ENCODE measurements around the gene EXTL1. TPM values are rescaled to one million over a fixed set of nuclear protein-coding genes. Genes with fewer than 3 reads are reported as not detected.

EXTL1 gene
- total and polyA plus RNA-seq, 10 of the 15 experiments (the other 5 are each of a cell fraction or from before 2014, with no cell fraction given): not detected

DNA sequence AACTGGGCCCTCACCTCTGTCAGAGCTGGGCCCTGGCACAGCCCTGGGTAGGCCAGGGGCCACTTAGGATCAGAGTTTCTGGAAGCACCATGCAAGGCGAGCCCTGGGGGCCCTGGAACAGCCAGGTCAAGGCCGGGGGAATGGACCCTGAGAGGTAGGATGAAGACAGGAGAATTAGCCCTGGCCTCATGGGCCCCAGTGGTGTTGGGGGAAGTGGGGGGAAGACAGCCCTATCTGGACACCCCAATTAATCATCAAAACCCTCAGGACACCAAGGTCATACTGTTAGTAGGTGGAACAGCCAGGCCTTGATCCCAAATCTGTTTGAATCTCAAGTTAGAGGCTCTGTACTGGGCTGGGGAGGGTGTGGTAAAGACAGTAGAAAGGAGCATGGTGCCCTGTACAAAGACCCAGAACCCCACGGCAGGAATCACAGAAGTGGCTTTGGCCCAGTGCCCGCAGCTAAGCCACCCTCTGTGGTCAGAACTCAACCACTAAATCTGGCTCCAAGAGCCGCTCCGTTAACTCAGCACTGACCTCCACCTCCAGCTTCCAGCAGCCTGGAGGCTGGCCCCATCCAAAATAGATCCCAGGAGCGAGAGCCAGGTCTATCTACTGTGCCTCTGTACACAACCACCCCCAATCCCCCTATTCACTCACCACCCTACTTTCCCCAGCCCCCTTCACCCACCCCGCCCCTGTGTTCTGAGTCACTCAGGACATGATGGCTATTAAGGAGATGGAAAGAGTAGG lies 59.9 kb downstream of the EXTL1 start:
- no peak overlapping the region for H3K27ac ChIP-seq (ENCODE audit: control insufficient read depth, insufficient read depth)
- ChIA-PET RAD21 (ENCODE audit: unreplicated experiment) (no interaction called here), SMC1A (ENCODE audit: uncharacterized antibody, unreplicated experiment) (no interaction called here), CTCF (interaction anchor here (1.5 kb wide), 1 partner anchor 45 kb away, joined by 3 read pairs; no protein-coding TSS in a partner anchor), POLR2A (no interaction called here)
- H3K36me3 ChIP-seq (ENCODE audit: control insufficient read depth in 2 of 2, insufficient read depth in 2 of 2, low read length in 1 of 2): no peaks in the 10 kb centered on the region
- 25% methylated on average over 8 of the region's 8 CpGs for WGBS (ENCODE audit: insufficient coverage, insufficient replicate concordance, low lambda C conversion rate, missing lambda C conversion rate)
- no peak for ATAC-seq
- no peak overlapping the region for H2AFZ ChIP-seq (ENCODE audit: control insufficient read depth, low read depth, low read length)
- H3K4me1 ChIP-seq (ENCODE audit: control insufficient read depth, insufficient read depth, low read length): no peaks in the 10 kb centered on the region
- in situ Hi-C loops (cut with MboI) (no loop called here), intact Hi-C loops (cut with micrococcal nuclease; ENCODE audit: unreplicated experiment) (no loop called here)
- H3K9me3 ChIP-seq (replicated peaks; ENCODE audit: control insufficient read depth, insufficient read depth, low read length): no peaks in the 10 kb centered on the region
- no peak for DNase-seq (ENCODE audit: low read depth, low spot score)
- no peak overlapping the region for H3K4me2 ChIP-seq (ENCODE audit: control insufficient read depth, insufficient read depth)
- no peak for FAIRE-seq
- no peak overlapping the region for H3K4me3 ChIP-seq
- no peaks in the 10 kb centered on the region; a peak in 2 of 4 replicates for H3K27me3 ChIP-seq (replicated peaks in 1 of 2; ENCODE audit: control insufficient read depth in 2 of 2, insufficient read depth in 2 of 2, low read length in 1 of 2)
- BruUV-seq (replicated peaks): no TSS peak
- no peaks in the 10 kb centered on the region for H3K79me2 ChIP-seq (ENCODE audit: control insufficient read depth, insufficient read depth, low read length)
- TF ChIP-seq MTA3 (IDR thresholded peaks at IDR 0.05; ENCODE audit: borderline replicate concordance, low read length) (no peak), GABPA (IDR thresholded peaks at IDR 0.05; ENCODE audit: low read depth) (no peak), PAX5 (IDR thresholded peaks at IDR 0.05; ENCODE audit: borderline replicate concordance, low read depth, low read length) (no peak), SIX5 (IDR thresholded peaks at IDR 0.05; ENCODE audit: low read depth, low read length, severe bottlenecking) (no peak), PAX8 (IDR thresholded peaks at IDR 0.05) (no peak), KAT2A (conservative IDR thresholded peaks at IDR 0.05; ENCODE audit: control insufficient read depth, low read depth, low read length) (no peak), STAT1 (conservative IDR thresholded peaks at IDR 0.05) (no peak), YBX1 (IDR thresholded peaks at IDR 0.05) (no peak), WRNIP1 (IDR thresholded peaks at IDR 0.05; ENCODE audit: borderline replicate concordance, low read depth, low read length) (no peak), POLR2AphosphoS5 (IDR thresholded peaks at IDR 0.05; ENCODE audit: low read length) (no peak), POU2F2 (IDR thresholded peaks at IDR 0.05; ENCODE audit: borderline replicate concordance, low read depth, low read length) (no peak), KLF5 (IDR thresholded peaks at IDR 0.05; ENCODE audit: partially characterized antibody) (no peak), JUNB (IDR thresholded peaks at IDR 0.05) (no peak)
- TF ChIP-seq, protein P1, sequence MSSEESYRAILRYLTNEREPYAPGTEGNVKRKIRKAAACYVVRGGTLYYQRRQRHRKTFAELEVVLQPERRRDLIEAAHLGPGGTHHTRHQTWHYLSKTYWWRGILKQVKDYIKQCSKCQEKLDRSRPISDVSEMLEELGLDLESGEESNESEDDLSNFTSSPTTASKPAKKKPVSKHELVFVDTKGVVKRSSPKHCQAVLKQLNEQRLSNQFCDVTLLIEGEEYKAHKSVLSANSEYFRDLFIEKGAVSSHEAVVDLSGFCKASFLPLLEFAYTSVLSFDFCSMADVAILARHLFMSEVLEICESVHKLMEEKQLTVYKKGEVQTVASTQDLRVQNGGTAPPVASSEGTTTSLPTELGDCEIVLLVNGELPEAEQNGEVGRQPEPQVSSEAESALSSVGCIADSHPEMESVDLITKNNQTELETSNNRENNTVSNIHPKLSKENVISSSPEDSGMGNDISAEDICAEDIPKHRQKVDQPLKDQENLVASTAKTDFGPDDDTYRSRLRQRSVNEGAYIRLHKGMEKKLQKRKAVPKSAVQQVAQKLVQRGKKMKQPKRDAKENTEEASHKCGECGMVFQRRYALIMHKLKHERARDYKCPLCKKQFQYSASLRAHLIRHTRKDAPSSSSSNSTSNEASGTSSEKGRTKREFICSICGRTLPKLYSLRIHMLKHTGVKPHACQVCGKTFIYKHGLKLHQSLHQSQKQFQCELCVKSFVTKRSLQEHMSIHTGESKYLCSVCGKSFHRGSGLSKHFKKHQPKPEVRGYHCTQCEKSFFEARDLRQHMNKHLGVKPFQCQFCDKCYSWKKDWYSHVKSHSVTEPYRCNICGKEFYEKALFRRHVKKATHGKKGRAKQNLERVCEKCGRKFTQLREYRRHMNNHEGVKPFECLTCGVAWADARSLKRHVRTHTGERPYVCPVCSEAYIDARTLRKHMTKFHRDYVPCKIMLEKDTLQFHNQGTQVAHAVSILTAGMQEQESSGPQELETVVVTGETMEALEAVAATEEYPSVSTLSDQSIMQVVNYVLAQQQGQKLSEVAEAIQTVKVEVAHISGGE (CRISPR knock-in tag; IDR thresholded peaks at IDR 0.05): no peak
- TF ChIP-seq, protein P2, sequence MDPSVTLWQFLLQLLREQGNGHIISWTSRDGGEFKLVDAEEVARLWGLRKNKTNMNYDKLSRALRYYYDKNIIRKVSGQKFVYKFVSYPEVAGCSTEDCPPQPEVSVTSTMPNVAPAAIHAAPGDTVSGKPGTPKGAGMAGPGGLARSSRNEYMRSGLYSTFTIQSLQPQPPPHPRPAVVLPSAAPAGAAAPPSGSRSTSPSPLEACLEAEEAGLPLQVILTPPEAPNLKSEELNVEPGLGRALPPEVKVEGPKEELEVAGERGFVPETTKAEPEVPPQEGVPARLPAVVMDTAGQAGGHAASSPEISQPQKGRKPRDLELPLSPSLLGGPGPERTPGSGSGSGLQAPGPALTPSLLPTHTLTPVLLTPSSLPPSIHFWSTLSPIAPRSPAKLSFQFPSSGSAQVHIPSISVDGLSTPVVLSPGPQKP (IDR thresholded peaks at IDR 0.05; ENCODE audit: low read depth, low read length): no peak
- H4K20me1 ChIP-seq (ENCODE audit: control insufficient read depth, insufficient read depth): no peaks in the 10 kb centered on the region
- no peak overlapping the region for H3K9ac ChIP-seq (ENCODE audit: control insufficient read depth, insufficient read depth, low read length)

Measured in GM12878 (cell line).